Measurements from ENCODE around the gene DDX41.

DNA sequence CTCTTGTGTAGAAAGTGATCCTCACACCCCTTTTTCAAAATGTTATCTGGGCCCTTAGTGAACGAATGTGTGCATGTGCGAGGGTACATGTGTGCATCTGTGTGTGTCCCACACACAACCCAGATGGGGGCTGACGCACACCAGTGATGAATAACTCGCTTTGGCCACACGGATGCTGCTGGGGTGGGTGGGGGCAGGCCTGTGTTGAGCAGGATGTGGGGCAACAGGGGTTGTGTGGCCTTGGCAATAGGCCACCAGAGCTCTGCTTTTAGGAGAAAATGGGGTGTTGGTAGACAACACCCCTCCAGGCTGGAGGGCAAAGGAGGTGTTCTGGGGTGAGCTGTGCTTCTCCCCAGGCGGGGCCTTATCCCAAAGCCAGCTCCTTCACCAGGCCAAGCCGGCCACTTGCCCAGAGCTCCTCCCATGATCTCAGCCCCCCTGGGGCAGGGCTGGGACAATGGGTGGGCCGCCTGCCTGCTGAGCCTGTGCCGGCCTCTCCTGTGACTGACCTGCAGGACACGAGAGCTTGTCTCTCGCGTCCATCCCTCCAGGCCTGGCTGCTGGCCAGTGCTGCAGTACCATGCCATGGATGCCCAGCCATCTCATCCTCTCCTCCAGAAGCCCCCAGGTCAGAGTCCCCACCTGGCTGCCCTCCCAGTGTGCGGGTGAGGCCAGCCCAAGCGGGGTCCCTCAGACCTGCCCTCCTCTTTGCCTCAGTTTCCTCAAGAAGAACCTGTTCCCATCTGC is 45.0 kb downstream of the DDX41 start:
- no peak for TF ChIP-seq CTCF (IDR thresholded peaks at IDR 0.05)
- TF ChIP-seq EP300 (IDR thresholded peaks at IDR 0.05), result no peak
- no peak for TF ChIP-seq POLR2A (IDR thresholded peaks at IDR 0.05)

All from tibial nerve (tissue), 4 donors.